ENCODE results near the gene TBXAS1.

Gene TBXAS1

GRCh38 chr7:140058517-140058916 is 229.5 kb downstream of the TBXAS1 start:
- Histone ChIP-seq H3K9me3 (ENCODE audit: low read depth, low read length) (no peaks in the 10 kb centered on the region), H3K9ac (ENCODE audit: insufficient read length) (no peak overlapping the region), H3K36me3 (ENCODE audit: insufficient read depth, low read length) (no peaks in the 10 kb centered on the region), H3K4me3 (no peak overlapping the region), H3K27ac (no peak overlapping the region)
- no peak for DNase-seq (ENCODE audit: low read depth, low spot score)
- no peak for TF ChIP-seq FOXP2 (optimal IDR thresholded peaks at IDR 0.05; ENCODE audit: control extremely low read depth, extremely low read length, insufficient read depth)
- no peak for TF ChIP-seq POLR2AphosphoS5 (IDR thresholded peaks at IDR 0.05; ENCODE audit: borderline replicate concordance, low read depth, low read length)

- no peak for DNase-seq (ENCODE audit: low read depth, low spot score)
- TF ChIP-seq EZH2 (IDR thresholded peaks at IDR 0.05) (no peak), FOXP2 (optimal IDR thresholded peaks at IDR 0.05; ENCODE audit: control extremely low read depth, extremely low read length, insufficient read depth) (no peak), POLR2AphosphoS5 (IDR thresholded peaks at IDR 0.05; ENCODE audit: borderline replicate concordance, low read depth, low read length) (no peak)
- Histone ChIP-seq H3K9me3 (ENCODE audit: low read depth, low read length) (no peaks in the 10 kb centered on the region), H3K9ac (ENCODE audit: insufficient read length) (no peak overlapping the region), H3K36me3 (ENCODE audit: insufficient read depth, low read length) (no peaks in the 10 kb centered on the region), H3K27ac (no peak overlapping the region), H3K4me3 (no peak overlapping the region)
These were observed 230.5 kb downstream of the TBXAS1 start for GRCh38 chr7:140059273-140060242.

- no peak for DNase-seq (ENCODE audit: low read depth, low spot score)
- no peak overlapping the region for H3K4me3 ChIP-seq
- no peak overlapping the region for H3K27ac ChIP-seq
These were observed 231.2 kb downstream of the TBXAS1 start for GRCh38 chr7:140060243-140060630.

GRCh38 chr7:140060788-140061606 is 231.9 kb downstream of the TBXAS1 start:
- DNase-seq (ENCODE audit: low read depth, low spot score), result no peak
- Histone ChIP-seq H3K27ac (no peak overlapping the region), H3K4me3 (no peak overlapping the region), H3K36me3 (ENCODE audit: insufficient read depth, low read length) (no peaks in the 10 kb centered on the region), H3K9me3 (ENCODE audit: low read depth, low read length) (no peaks in the 10 kb centered on the region), H3K9ac (ENCODE audit: insufficient read length) (no peak overlapping the region)
- TF ChIP-seq FOXP2 (optimal IDR thresholded peaks at IDR 0.05; ENCODE audit: control extremely low read depth, extremely low read length, insufficient read depth) (no peak), EZH2 (IDR thresholded peaks at IDR 0.05) (no peak)

More at GRCh38 chr7:140060243-140060630, 231.2 kb downstream of the TBXAS1 start:
- Histone ChIP-seq H3K9me3 (ENCODE audit: low read depth, low read length) (no peaks in the 10 kb centered on the region), H3K36me3 (ENCODE audit: insufficient read depth, low read length) (no peaks in the 10 kb centered on the region), H3K9ac (ENCODE audit: insufficient read length) (no peak overlapping the region)
- no peak for TF ChIP-seq POLR2AphosphoS5 (IDR thresholded peaks at IDR 0.05; ENCODE audit: borderline replicate concordance, low read depth, low read length)
- TF ChIP-seq FOXP2 (optimal IDR thresholded peaks at IDR 0.05; ENCODE audit: control extremely low read depth, extremely low read length, insufficient read depth), result no peak
- TF ChIP-seq EZH2 (IDR thresholded peaks at IDR 0.05), result no peak

GRCh38 chr7:140061607-140061930 is 232.5 kb downstream of the TBXAS1 start:
- Histone ChIP-seq H3K36me3 (ENCODE audit: insufficient read depth, low read length) (no peaks in the 10 kb centered on the region), H3K9ac (ENCODE audit: insufficient read length) (no peak overlapping the region), H3K9me3 (ENCODE audit: low read depth, low read length) (no peaks in the 10 kb centered on the region), H3K4me3 (no peak overlapping the region), H3K27ac (no peak overlapping the region)
- DNase-seq (ENCODE audit: low read depth, low spot score), result no peak
- TF ChIP-seq POLR2AphosphoS5 (IDR thresholded peaks at IDR 0.05; ENCODE audit: borderline replicate concordance, low read depth, low read length), result no peak
- TF ChIP-seq EZH2 (IDR thresholded peaks at IDR 0.05), result no peak
- no peak for TF ChIP-seq FOXP2 (optimal IDR thresholded peaks at IDR 0.05; ENCODE audit: control extremely low read depth, extremely low read length, insufficient read depth)

- Histone ChIP-seq H3K9me3 (ENCODE audit: low read depth, low read length) (no peaks in the 10 kb centered on the region), H3K9ac (ENCODE audit: insufficient read length) (peak overlapping the region; percentile 45), H3K27ac (no peak overlapping the region), H3K36me3 (ENCODE audit: insufficient read depth, low read length) (no peaks in the 10 kb centered on the region), H3K4me3 (peak overlapping the region; percentile 82)
- DNase-seq (ENCODE audit: low read depth, low spot score), result no peak
- TF ChIP-seq FOXP2 (optimal IDR thresholded peaks at IDR 0.05; ENCODE audit: control extremely low read depth, extremely low read length, insufficient read depth) (no peak), EZH2 (IDR thresholded peaks at IDR 0.05) (no peak), POLR2AphosphoS5 (IDR thresholded peaks at IDR 0.05; ENCODE audit: borderline replicate concordance, low read depth, low read length) (no peak)
These were observed 233.1 kb downstream of the TBXAS1 start for GRCh38 chr7:140062118-140062527.

GRCh38 chr7:140062528-140063299 is 233.7 kb downstream of the TBXAS1 start, which contains the start of gene PARP12:
PARP12 (minus strand) TSS chr7:140062951; CDS start chr7:140062847, 104 bp downstream.
- no peak for TF ChIP-seq FOXP2 (optimal IDR thresholded peaks at IDR 0.05; ENCODE audit: control extremely low read depth, extremely low read length, insufficient read depth)
- TF ChIP-seq POLR2AphosphoS5 (IDR thresholded peaks at IDR 0.05; ENCODE audit: borderline replicate concordance, low read depth, low read length), result no peak
- TF ChIP-seq EZH2 (IDR thresholded peaks at IDR 0.05), result no peak
- H3K36me3 ChIP-seq (ENCODE audit: insufficient read depth, low read length), result no peaks in the 10 kb centered on the region
- H3K27ac ChIP-seq, result no peak within 1 kb of the TSS
- no peaks in the 10 kb centered on the region for H3K9me3 ChIP-seq (ENCODE audit: low read depth, low read length)
- DNase-seq (ENCODE audit: low read depth, low spot score), result no peak
- H3K4me3 ChIP-seq, result peak within 1 kb of the TSS; percentile 82
- peak within 1 kb of the TSS; percentile 70 for H3K9ac ChIP-seq (ENCODE audit: insufficient read length)

Measured in SK-N-MC (cell line).